Lower leg skin (tissue), 3 donors: ENCODE results near the gene DRC3.

ENCODE experiments used
- CTCF ChIP-seq, 3 donors: fragments of 450-650 bp; IDR thresholded peaks; one replicate each; pipeline ENCODE4 v1.5.1; 2016; ENCODE audit warnings: antibody characterized with exemption in 3 of 3, mild to moderate bottlenecking in 3 of 3, moderate library complexity in 2 of 3
- POLR2A ChIP-seq, 2 donors: fragments of 450-650 bp; IDR thresholded peaks; one replicate each; pipeline ENCODE4 v1.6.1; 2016 to 2017; ENCODE audit warnings: antibody characterized with exemption in 2 of 2, mild to moderate bottlenecking in 1 of 2, moderate library complexity in 1 of 2

- no peak for TF ChIP-seq CTCF (IDR thresholded peaks at IDR 0.05)
- TF ChIP-seq POLR2A (IDR thresholded peaks at IDR 0.05) = no peak
These were observed 15.1 kb upstream of the DRC3 start for GRCh38 chr17:17957584-17957916.
